ENCODE measurements around the gene CAPSL. TPM values are rescaled to one million over a fixed set of nuclear protein-coding genes. Genes with fewer than 3 reads are reported as not detected.

Gene CAPSL
- total RNA-seq, 1 experiment from 2014 or later = not detected

GRCh38 chr5:35887321-35888100 is 50.9 kb downstream of the CAPSL start:
- Histone ChIP-seq H3K36me3 (no peaks in the 10 kb centered on the region), H3K9me3 (peaks cover 3% of the 10 kb centered on the region; the same call in 1 of the 2 replicates), H3K27me3 (no peaks in the 10 kb centered on the region), H3K4me3 (no peak overlapping the region)
- no peak for DNase-seq

GRCh38 chr5:35886381-35886780 is 52.0 kb downstream of the CAPSL start:
- DNase-seq = no peak
- no peaks in the 10 kb centered on the region for H3K27me3 ChIP-seq
- H3K9me3 ChIP-seq = peaks cover 3% of the 10 kb centered on the region; the same call in 1 of the 2 replicates

GRCh38 chr5:35884773-35885172 is 53.6 kb downstream of the CAPSL start:
- no peak for DNase-seq
- H3K36me3 ChIP-seq = no peaks in the 10 kb centered on the region
- H3K9me3 ChIP-seq = peaks cover 3% of the 10 kb centered on the region; the same call in 1 of the 2 replicates
- H3K4me3 ChIP-seq = no peak overlapping the region
- no peaks in the 10 kb centered on the region for H3K27me3 ChIP-seq

More at GRCh38 chr5:35886381-35886780, 52.0 kb downstream of the CAPSL start:
- Histone ChIP-seq H3K36me3 (no peaks in the 10 kb centered on the region), H3K4me3 (no peak overlapping the region)

GRCh38 chr5:35884191-35884769 is 54.1 kb downstream of the CAPSL start:
- no peaks in the 10 kb centered on the region for H3K36me3 ChIP-seq
- no peaks in the 10 kb centered on the region for H3K27me3 ChIP-seq
- peaks cover 2% of the 10 kb centered on the region; the same call in 1 of the 2 replicates for H3K9me3 ChIP-seq
- DNase-seq = peak; percentile 60
- no peak overlapping the region for H3K4me3 ChIP-seq

DNA sequence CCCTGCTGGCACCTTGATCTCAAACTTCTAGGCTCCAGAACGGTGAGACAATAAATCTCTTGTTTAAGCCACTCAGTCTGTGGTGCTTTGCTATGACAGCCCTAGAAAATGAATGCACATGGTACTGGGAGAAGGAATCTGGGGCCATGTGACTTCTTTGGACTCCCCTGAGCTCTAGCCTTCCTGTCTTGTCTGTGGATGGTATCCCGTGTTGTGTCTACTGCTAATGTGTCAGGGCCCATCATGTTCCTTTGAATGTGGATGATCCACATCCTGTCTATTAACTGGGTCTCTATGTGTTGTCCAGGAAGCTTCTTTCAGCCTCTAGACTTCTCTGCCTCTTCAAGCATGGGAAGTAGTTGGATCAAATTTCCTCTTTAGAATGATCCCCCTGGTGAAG is 56.7 kb downstream of the CAPSL start:
- no peak overlapping the region for H3K4me3 ChIP-seq
- no peaks in the 10 kb centered on the region for H3K9me3 ChIP-seq
- no peaks in the 10 kb centered on the region for H3K36me3 ChIP-seq
- H3K27me3 ChIP-seq = no peaks in the 10 kb centered on the region
- DNase-seq = no peak

GRCh38 chr5:35880156-35880555 is 58.3 kb downstream of the CAPSL start:
- no peaks in the 10 kb centered on the region for H3K27me3 ChIP-seq
- H3K9me3 ChIP-seq = no peaks in the 10 kb centered on the region
- no peak for DNase-seq
- no peaks in the 10 kb centered on the region; the same call in 1 of the 2 replicates for H3K36me3 ChIP-seq
- no peak overlapping the region for H3K4me3 ChIP-seq

GRCh38 chr5:35879649-35880048 is 58.8 kb downstream of the CAPSL start:
- H3K36me3 ChIP-seq = no peaks in the 10 kb centered on the region; the same call in 1 of the 2 replicates
- DNase-seq = no peak

DNA sequence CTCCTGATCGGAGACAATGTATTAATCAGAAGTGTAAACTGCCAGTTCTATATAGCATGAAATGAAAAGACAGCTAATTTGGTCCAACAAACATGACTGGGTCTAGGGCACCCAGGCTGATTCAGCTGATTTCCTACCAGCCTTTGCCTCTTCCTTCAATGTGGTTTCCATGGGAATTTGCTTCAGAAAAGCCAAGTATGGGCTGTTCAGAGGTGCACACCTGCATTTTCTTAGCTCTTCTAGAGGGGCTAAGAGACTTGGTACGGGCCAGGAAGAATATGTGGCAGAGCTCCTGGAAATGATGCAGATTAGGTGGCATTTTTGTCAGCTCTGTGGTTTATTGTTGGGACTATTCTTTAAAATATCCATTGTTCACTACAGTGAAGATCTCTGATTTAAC is 59.3 kb downstream of the CAPSL start:
- no peak for DNase-seq
- H3K36me3 ChIP-seq = no peaks in the 10 kb centered on the region; the same call in 1 of the 2 replicates
- no peaks in the 10 kb centered on the region for H3K27me3 ChIP-seq
- H3K9me3 ChIP-seq = no peaks in the 10 kb centered on the region
- H3K4me3 ChIP-seq = no peak overlapping the region

More at GRCh38 chr5:35879649-35880048, 58.8 kb downstream of the CAPSL start:
- no peaks in the 10 kb centered on the region for H3K9me3 ChIP-seq
- H3K4me3 ChIP-seq = no peak overlapping the region
- no peaks in the 10 kb centered on the region for H3K27me3 ChIP-seq

GRCh38 chr5:35878079-35878478 is 60.3 kb downstream of the CAPSL start:
- Histone ChIP-seq H3K9me3 (no peaks in the 10 kb centered on the region), H3K27me3 (no peaks in the 10 kb centered on the region), H3K4me3 (no peak overlapping the region), H3K36me3 (no peaks in the 10 kb centered on the region; the same call in 1 of the 2 replicates)
- DNase-seq = no peak

DNA sequence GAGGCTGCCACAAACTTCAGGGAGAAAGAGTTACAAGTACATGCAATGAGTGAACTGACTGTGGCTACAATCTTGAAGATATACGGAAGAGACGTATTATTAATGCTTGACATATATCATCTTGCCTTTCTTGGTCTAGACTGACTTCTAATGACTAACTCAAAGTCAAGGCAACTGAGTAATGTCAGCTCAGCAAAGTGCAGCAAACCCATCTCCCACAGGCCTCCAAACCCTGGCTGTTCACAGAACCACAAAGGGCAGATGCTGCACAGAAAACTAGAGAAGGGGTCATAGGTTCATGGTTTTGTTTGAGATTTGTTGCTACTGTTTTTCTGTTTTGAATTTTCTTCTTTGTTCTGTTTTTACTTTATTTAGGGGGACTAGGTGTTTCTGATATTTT is 60.8 kb downstream of the CAPSL start:
- Histone ChIP-seq H3K9me3 (no peaks in the 10 kb centered on the region), H3K36me3 (no peaks in the 10 kb centered on the region; the same call in 1 of the 2 replicates), H3K4me3 (no peak overlapping the region), H3K27me3 (no peaks in the 10 kb centered on the region)
- DNase-seq = no peak

- Histone ChIP-seq H3K27me3 (no peaks in the 10 kb centered on the region), H3K4me3 (no peak overlapping the region), H3K36me3 (no peaks in the 10 kb centered on the region; the same call in 1 of the 2 replicates), H3K9me3 (no peaks in the 10 kb centered on the region)
- DNase-seq = no peak
These were observed 61.5 kb downstream of the CAPSL start for GRCh38 chr5:35876922-35877321.

- H3K27me3 ChIP-seq = no peaks in the 10 kb centered on the region
- H3K4me3 ChIP-seq = no peak overlapping the region
- no peak for DNase-seq
- H3K36me3 ChIP-seq = no peaks in the 10 kb centered on the region; the same call in 1 of the 2 replicates
- no peaks in the 10 kb centered on the region for H3K9me3 ChIP-seq
These were observed 62.0 kb downstream of the CAPSL start for GRCh38 chr5:35876454-35876853.

DNA sequence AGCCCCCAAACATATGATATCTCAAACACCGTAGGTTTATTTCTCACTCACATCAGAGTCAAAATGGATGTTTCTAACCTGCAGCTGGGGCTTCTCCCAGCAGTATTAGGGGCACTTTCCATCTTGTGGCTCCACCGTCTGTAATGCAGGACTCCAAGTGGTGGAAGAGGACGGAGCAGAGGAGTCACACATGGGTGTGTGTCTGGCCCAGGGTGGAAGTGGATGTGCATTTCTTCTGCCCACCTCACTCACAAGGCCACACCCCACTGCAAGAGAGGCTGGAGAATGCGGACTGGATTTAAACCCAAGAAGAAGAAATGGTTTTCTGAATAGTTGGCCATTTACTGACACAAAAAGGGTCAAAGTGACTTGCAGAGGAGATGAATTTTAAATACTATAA is 67.8 kb downstream of the CAPSL start:
- Histone ChIP-seq H3K9me3 (no peaks in the 10 kb centered on the region), H3K4me3 (no peak overlapping the region), H3K36me3 (peaks cover 2% of the 10 kb centered on the region; the same call in 1 of the 2 replicates), H3K27me3 (no peaks in the 10 kb centered on the region)
- DNase-seq = no peak

- DNase-seq = no peak
- no peaks in the 10 kb centered on the region for H3K27me3 ChIP-seq
- no peaks in the 10 kb centered on the region for H3K9me3 ChIP-seq
- H3K36me3 ChIP-seq = peaks cover 2% of the 10 kb centered on the region; the same call in 1 of the 2 replicates
- no peak overlapping the region for H3K4me3 ChIP-seq
These were observed 68.6 kb downstream of the CAPSL start for GRCh38 chr5:35869685-35870277.

GRCh38 chr5:35867998-35868397 is 70.4 kb downstream of the CAPSL start:
- Histone ChIP-seq H3K36me3 (peaks cover 2% of the 10 kb centered on the region), H3K4me3 (no peak overlapping the region), H3K9me3 (no peaks in the 10 kb centered on the region), H3K27me3 (no peaks in the 10 kb centered on the region)
- no peak for DNase-seq

DNA sequence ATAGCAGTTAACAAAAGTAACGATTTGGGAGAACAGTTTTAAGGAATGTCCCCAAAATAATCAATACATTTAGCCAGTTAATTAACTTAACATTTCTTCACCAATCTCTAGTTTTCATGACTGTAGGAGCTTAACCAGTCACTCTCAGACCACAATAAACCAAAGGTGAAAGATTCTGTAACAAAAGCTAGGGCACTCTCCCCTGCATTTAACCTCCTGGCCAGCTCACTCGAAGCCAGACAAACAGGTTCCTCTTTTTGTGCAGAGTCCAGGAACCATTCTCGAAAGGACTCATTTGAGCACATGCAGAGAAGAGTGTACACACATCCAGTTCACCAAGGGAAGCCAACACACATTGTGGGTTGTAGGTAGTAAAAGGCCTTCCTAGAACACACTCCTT is 75.3 kb downstream of the CAPSL start:
- DNase-seq = no peak
- H3K9me3 ChIP-seq = no peaks in the 10 kb centered on the region
- no peaks in the 10 kb centered on the region for H3K27me3 ChIP-seq
- H3K4me3 ChIP-seq = no peak overlapping the region
- H3K36me3 ChIP-seq = peaks cover 11% of the 10 kb centered on the region

GRCh38 chr5:35862126-35862525 is 76.3 kb downstream of the CAPSL start:
- no peak for DNase-seq
- no peak overlapping the region for H3K4me3 ChIP-seq
- no peaks in the 10 kb centered on the region for H3K9me3 ChIP-seq
- H3K36me3 ChIP-seq = peaks cover 10% of the 10 kb centered on the region
- no peaks in the 10 kb centered on the region for H3K27me3 ChIP-seq
